ENCODE measurements around the gene ADAMTS12. TPM values are rescaled to one million over a fixed set of nuclear protein-coding genes. Genes with fewer than 3 reads are reported as not detected.

Gene ADAMTS12
- total and polyA plus RNA-seq, 5 donors from 2014 or later = not detected

GRCh38 chr5:33507426-33507825, 384.4 kb downstream of the ADAMTS12 start:
- Mint-ChIP-seq H3K4me3 (no peak overlapping the region), H3K27ac (no peak overlapping the region), H3K27me3 (no peaks in the 10 kb centered on the region), H3K4me1 (no peaks in the 10 kb centered on the region), H3K9me3 (no peaks in the 10 kb centered on the region), H3K36me3 (no peaks in the 10 kb centered on the region)
- H3K36me3 ChIP-seq (ENCODE audit: control insufficient read depth, insufficient read depth, low read length) = no peaks in the 10 kb centered on the region
- no peak overlapping the region for H3K27ac ChIP-seq (ENCODE audit: insufficient read depth, low read length, poor library complexity, severe bottlenecking)
- no peak overlapping the region for H3K4me3 ChIP-seq (ENCODE audit: low read depth, low read length)
- ATAC-seq (ENCODE audit: low read depth in 2 of 2) (no peak), DNase-seq (no peak)
- H3K9me3 ChIP-seq (ENCODE audit: control insufficient read depth in 2 of 2, low read length in 2 of 2) = no peaks in the 10 kb centered on the region
- H3K27me3 ChIP-seq (ENCODE audit: control insufficient read depth, insufficient read depth, low read length) = no peaks in the 10 kb centered on the region
- no peaks in the 10 kb centered on the region for H3K4me1 ChIP-seq (ENCODE audit: control insufficient read depth, insufficient read depth, low read length, poor library complexity, severe bottlenecking)

- no peak overlapping the region for H3K4me3 Mint-ChIP-seq
These were observed 387.2 kb downstream of the ADAMTS12 start for GRCh38 chr5:33504570-33504969.

GRCh38 chr5:33501899-33502298, 389.9 kb downstream of the ADAMTS12 start:
- Mint-ChIP-seq H3K27me3 (no peaks in the 10 kb centered on the region), H3K36me3 (no peaks in the 10 kb centered on the region), H3K9me3 (no peaks in the 10 kb centered on the region), H3K27ac (no peak overlapping the region), H3K4me3 (no peak overlapping the region), H3K4me1 (no peaks in the 10 kb centered on the region)
- DNase-seq (no peak), ATAC-seq (ENCODE audit: low read depth in 2 of 2) (no peak)
- no peak overlapping the region for H3K4me3 ChIP-seq (ENCODE audit: low read depth, low read length)
- H3K4me1 ChIP-seq (ENCODE audit: control insufficient read depth, insufficient read depth, low read length, poor library complexity, severe bottlenecking) = no peaks in the 10 kb centered on the region
- no peaks in the 10 kb centered on the region for H3K36me3 ChIP-seq (ENCODE audit: control insufficient read depth, insufficient read depth, low read length)
- no peaks in the 10 kb centered on the region for H3K9me3 ChIP-seq (ENCODE audit: control insufficient read depth in 2 of 2, low read length in 2 of 2)
- H3K27ac ChIP-seq (ENCODE audit: insufficient read depth, low read length, poor library complexity, severe bottlenecking) = no peak overlapping the region
- H3K27me3 ChIP-seq (ENCODE audit: control insufficient read depth, insufficient read depth, low read length) = no peaks in the 10 kb centered on the region

More at GRCh38 chr5:33504570-33504969, 387.2 kb downstream of the ADAMTS12 start:
- H3K27me3 Mint-ChIP-seq = no peaks in the 10 kb centered on the region
- no peaks in the 10 kb centered on the region for H3K36me3 Mint-ChIP-seq
- Histone ChIP-seq H3K4me3 (ENCODE audit: low read depth, low read length) (no peak overlapping the region), H3K4me1 (ENCODE audit: control insufficient read depth, insufficient read depth, low read length, poor library complexity, severe bottlenecking) (no peaks in the 10 kb centered on the region), H3K9me3 (ENCODE audit: control insufficient read depth in 2 of 2, low read length in 2 of 2) (no peaks in the 10 kb centered on the region), H3K27ac (ENCODE audit: insufficient read depth, low read length, poor library complexity, severe bottlenecking) (no peak overlapping the region), H3K27me3 (ENCODE audit: control insufficient read depth, insufficient read depth, low read length) (no peaks in the 10 kb centered on the region), H3K36me3 (ENCODE audit: control insufficient read depth, insufficient read depth, low read length) (no peaks in the 10 kb centered on the region)
- no peaks in the 10 kb centered on the region for H3K9me3 Mint-ChIP-seq
- no peak for DNase-seq
- ATAC-seq (ENCODE audit: low read depth in 2 of 2) = no peak
- H3K27ac Mint-ChIP-seq = no peak overlapping the region
- no peaks in the 10 kb centered on the region for H3K4me1 Mint-ChIP-seq

- H3K36me3 ChIP-seq (ENCODE audit: control insufficient read depth, insufficient read depth, low read length) = no peaks in the 10 kb centered on the region
- Mint-ChIP-seq H3K9me3 (no peaks in the 10 kb centered on the region), H3K36me3 (no peaks in the 10 kb centered on the region), H3K27me3 (no peaks in the 10 kb centered on the region), H3K4me3 (no peak overlapping the region), H3K27ac (no peak overlapping the region), H3K4me1 (no peaks in the 10 kb centered on the region)
- H3K9me3 ChIP-seq (ENCODE audit: control insufficient read depth in 2 of 2, low read length in 2 of 2) = no peaks in the 10 kb centered on the region
- ATAC-seq (ENCODE audit: low read depth in 2 of 2) (no peak), DNase-seq (no peak)
- H3K4me3 ChIP-seq (ENCODE audit: low read depth, low read length) = no peak overlapping the region
- H3K4me1 ChIP-seq (ENCODE audit: control insufficient read depth, insufficient read depth, low read length, poor library complexity, severe bottlenecking) = no peaks in the 10 kb centered on the region
- H3K27me3 ChIP-seq (ENCODE audit: control insufficient read depth, insufficient read depth, low read length) = no peaks in the 10 kb centered on the region
- H3K27ac ChIP-seq (ENCODE audit: insufficient read depth, low read length, poor library complexity, severe bottlenecking) = no peak overlapping the region
These were observed 390.5 kb downstream of the ADAMTS12 start for GRCh38 chr5:33501260-33501659.

- Histone ChIP-seq H3K27me3 (ENCODE audit: control insufficient read depth, insufficient read depth, low read length) (no peaks in the 10 kb centered on the region), H3K27ac (ENCODE audit: insufficient read depth, low read length, poor library complexity, severe bottlenecking) (no peak overlapping the region), H3K4me3 (ENCODE audit: low read depth, low read length) (no peak overlapping the region), H3K9me3 (ENCODE audit: control insufficient read depth in 2 of 2, low read length in 2 of 2) (no peaks in the 10 kb centered on the region), H3K4me1 (ENCODE audit: control insufficient read depth, insufficient read depth, low read length, poor library complexity, severe bottlenecking) (no peaks in the 10 kb centered on the region), H3K36me3 (ENCODE audit: control insufficient read depth, insufficient read depth, low read length) (no peaks in the 10 kb centered on the region)
- H3K4me1 Mint-ChIP-seq = peaks cover 0 to 7% (median 0%) of the 10 kb centered on the region in 4 donors
- no peak overlapping the region for H3K4me3 Mint-ChIP-seq
- H3K27me3 Mint-ChIP-seq = peaks cover 7% of the 10 kb centered on the region
- H3K36me3 Mint-ChIP-seq = no peaks in the 10 kb centered on the region
- H3K27ac Mint-ChIP-seq = no peak overlapping the region
- ATAC-seq (ENCODE audit: low read depth in 2 of 2) = no peak
- H3K9me3 Mint-ChIP-seq = peaks cover 0 to 2% (median 0%) of the 10 kb centered on the region in 7 donors
- no peak for DNase-seq
These were observed 397.3 kb downstream of the ADAMTS12 start for GRCh38 chr5:33494466-33494865.

GRCh38 chr5:33491941-33492340, 399.8 kb downstream of the ADAMTS12 start:
- H3K4me1 ChIP-seq (ENCODE audit: control insufficient read depth, insufficient read depth, low read length, poor library complexity, severe bottlenecking) = no peaks in the 10 kb centered on the region
- Mint-ChIP-seq H3K27me3 (peaks cover 11% of the 10 kb centered on the region), H3K4me1 (peaks cover 0 to 7% (median 0%) of the 10 kb centered on the region in 4 donors), H3K4me3 (no peak overlapping the region), H3K36me3 (no peaks in the 10 kb centered on the region), H3K9me3 (peaks cover 0 to 2% (median 0%) of the 10 kb centered on the region in 7 donors), H3K27ac (no peak overlapping the region)
- no peaks in the 10 kb centered on the region for H3K36me3 ChIP-seq (ENCODE audit: control insufficient read depth, insufficient read depth, low read length)
- H3K27ac ChIP-seq (ENCODE audit: insufficient read depth, low read length, poor library complexity, severe bottlenecking) = no peak overlapping the region
- no peaks in the 10 kb centered on the region for H3K27me3 ChIP-seq (ENCODE audit: control insufficient read depth, insufficient read depth, low read length)
- no peaks in the 10 kb centered on the region for H3K9me3 ChIP-seq (ENCODE audit: control insufficient read depth in 2 of 2, low read length in 2 of 2)
- no peak for ATAC-seq (ENCODE audit: low read depth in 2 of 2)
- DNase-seq = no peak
- H3K4me3 ChIP-seq (ENCODE audit: low read depth, low read length) = no peak overlapping the region

GRCh38 chr5:33490071-33490665, 401.6 kb downstream of the ADAMTS12 start:
- Mint-ChIP-seq H3K4me3 (no peak overlapping the region), H3K9me3 (peaks cover 0 to 1% (median 0%) of the 10 kb centered on the region in 7 donors), H3K4me1 (peaks cover 0 to 7% (median 0%) of the 10 kb centered on the region in 4 donors), H3K36me3 (no peaks in the 10 kb centered on the region), H3K27ac (no peak overlapping the region), H3K27me3 (peaks cover 11% of the 10 kb centered on the region)
- Histone ChIP-seq H3K27ac (ENCODE audit: insufficient read depth, low read length, poor library complexity, severe bottlenecking) (no peak overlapping the region), H3K27me3 (ENCODE audit: control insufficient read depth, insufficient read depth, low read length) (no peaks in the 10 kb centered on the region), H3K9me3 (ENCODE audit: control insufficient read depth in 2 of 2, low read length in 2 of 2) (no peaks in the 10 kb centered on the region), H3K4me3 (ENCODE audit: low read depth, low read length) (no peak overlapping the region), H3K4me1 (ENCODE audit: control insufficient read depth, insufficient read depth, low read length, poor library complexity, severe bottlenecking) (no peaks in the 10 kb centered on the region), H3K36me3 (ENCODE audit: control insufficient read depth, insufficient read depth, low read length) (no peaks in the 10 kb centered on the region)
- ATAC-seq (ENCODE audit: low read depth in 2 of 2) = no peak
- DNase-seq = no peak

- H3K36me3 Mint-ChIP-seq = no peaks in the 10 kb centered on the region
These were observed 402.2 kb downstream of the ADAMTS12 start for GRCh38 chr5:33489481-33490067.

More at GRCh38 chr5:33489481-33490067, 402.2 kb downstream of the ADAMTS12 start:
- Mint-ChIP-seq H3K27me3 (peaks cover 11% of the 10 kb centered on the region), H3K4me3 (no peak overlapping the region), H3K9me3 (no peaks in the 10 kb centered on the region), H3K27ac (no peak overlapping the region), H3K4me1 (peaks cover 0 to 6% (median 0%) of the 10 kb centered on the region in 4 donors)
- Histone ChIP-seq H3K9me3 (ENCODE audit: control insufficient read depth in 2 of 2, low read length in 2 of 2) (no peaks in the 10 kb centered on the region), H3K27ac (ENCODE audit: insufficient read depth, low read length, poor library complexity, severe bottlenecking) (no peak overlapping the region), H3K4me3 (ENCODE audit: low read depth, low read length) (no peak overlapping the region), H3K27me3 (ENCODE audit: control insufficient read depth, insufficient read depth, low read length) (no peaks in the 10 kb centered on the region), H3K36me3 (ENCODE audit: control insufficient read depth, insufficient read depth, low read length) (no peaks in the 10 kb centered on the region), H3K4me1 (ENCODE audit: control insufficient read depth, insufficient read depth, low read length, poor library complexity, severe bottlenecking) (no peaks in the 10 kb centered on the region)
- no peak for ATAC-seq (ENCODE audit: low read depth in 2 of 2)
- DNase-seq = no peak

Measured in CD4-positive, CD25-positive, alpha-beta regulatory T cell (primary cell).